GM12878 (cell line): ENCODE results near the gene UAP1L1. TPM values are rescaled to one million over a fixed set of nuclear protein-coding genes. Genes with fewer than 3 reads are reported as not detected.

Experiments
- ATAC-seq: fragments of 200-7000 bp; cut with Tn5 transposase; 3 replicates; pipeline ENCODE4 v1.9.1; 2020; ENCODE audit warnings: mild to moderate bottlenecking, moderate library complexity
- BruUV-seq: library from RNA; stranded (reverse); fragments of 400-500 nt; replicated peaks from 2 replicates; lab custom pipeline; 2021; lab: Mats Ljungman, UMichigan
- CTCF ChIA-PET: fragments of 300-600 bp; sonication (Branson Sonifier 250); formaldehyde crosslinking; extraction: SDS; loops from one replicate; lab custom pipeline; 2021; ENCODE audit warnings: inconsistent platforms; lab: Yijun Ruan, JAX
- POLR2A ChIA-PET: fragments of 350-600 bp; formaldehyde crosslinking; extraction: SDS; loops from one replicate; lab custom pipeline; 2021; ENCODE audit warnings: inconsistent platforms; lab: Charles Lee
- RAD21 ChIA-PET: fragments of 300-600 bp; sonication (Branson Sonifier 250); formaldehyde crosslinking; loops from one replicate; lab custom pipeline; 2023; ENCODE audit warnings: antibody characterized with exemption; ENCODE audit not compliant: unreplicated experiment; lab: Charles Lee
- SMC1A ChIA-PET: fragments of 300-600 bp; sonication (Branson Sonifier 250); formaldehyde crosslinking; loops from one replicate; lab custom pipeline; 2023; ENCODE audit not compliant: unreplicated experiment, uncharacterized antibody; lab: Charles Lee
- DNase-seq: peaks from one replicate; pipeline ENCODE4 v3.0.0-alpha.2; 2011; ENCODE audit warnings: low read depth, low spot score
- FAIRE-seq: peaks from 3 replicates; lab custom pipeline; 2011; peaks lifted over from hg19 to GRCh38; lab: Jason Lieb, UNC
- H2AFZ ChIP-seq: 2 replicates; pipeline ENCODE4 v1.6.0; 2011; ENCODE audit warnings: low read depth, low read length, control low read depth; ENCODE audit not compliant: control insufficient read depth
- H3K27ac ChIP-seq: 2 replicates; pipeline ENCODE4 v1.5.1; 2011; ENCODE audit warnings: control low read depth; ENCODE audit not compliant: control insufficient read depth, insufficient read depth
- H3K27me3 ChIP-seq, 2 experiments: replicated peaks in 1 of 2; 2 replicates each; pipeline versions ENCODE4 v1.6.0 to v1.6.1; 2011; ENCODE audit warnings: low read length in 1 of 2; ENCODE audit not compliant: control insufficient read depth in 2 of 2, insufficient read depth in 2 of 2
- H3K36me3 ChIP-seq, 2 experiments: 2 replicates each; pipeline ENCODE4 v1.5.1; 2011; ENCODE audit warnings: low read length in 1 of 2; ENCODE audit not compliant: control insufficient read depth in 2 of 2, insufficient read depth in 2 of 2
- H3K4me1 ChIP-seq: 2 replicates; pipeline ENCODE4 v1.6.1; 2011; ENCODE audit warnings: mild to moderate bottlenecking, low read length, moderate library complexity, mixed read lengths; ENCODE audit not compliant: control insufficient read depth, insufficient read depth
- H3K4me2 ChIP-seq: 2 replicates; pipeline ENCODE4 v1.6.0; 2011; ENCODE audit warnings: control low read depth; ENCODE audit not compliant: control insufficient read depth, insufficient read depth
- H3K4me3 ChIP-seq: fragments of 200-600 bp; sonication (generic); 2 replicates; pipeline ENCODE4 v1.5.1; 2016
- H3K79me2 ChIP-seq: 2 replicates; pipeline ENCODE4 v1.6.0; 2011; ENCODE audit warnings: low read length; ENCODE audit not compliant: control insufficient read depth, insufficient read depth
- H3K9ac ChIP-seq: 2 replicates; pipeline ENCODE4 v1.8.0; 2011; ENCODE audit warnings: low read length, control low read depth, mixed read lengths; ENCODE audit not compliant: control insufficient read depth, insufficient read depth
- H3K9me3 ChIP-seq: replicated peaks from 3 replicates; pipeline ENCODE4 v1.5.1; 2011; ENCODE audit warnings: mild to moderate bottlenecking, low read length; ENCODE audit not compliant: control insufficient read depth, insufficient read depth
- H4K20me1 ChIP-seq: 2 replicates; pipeline ENCODE4 v1.6.0; 2011; ENCODE audit not compliant: control insufficient read depth, insufficient read depth
- GATAD2B ChIP-seq: fragments of 450-650 bp; conservative IDR thresholded peaks from 2 replicates; pipeline ENCODE4 v1.6.1; 2017; ENCODE audit warnings: low read depth, mild to moderate bottlenecking, moderate library complexity
- LARP7 ChIP-seq: fragments of 450-650 bp; IDR thresholded peaks from 2 replicates; pipeline ENCODE4 v1.6.1; 2017; ENCODE audit warnings: mild to moderate bottlenecking
- MTA3 ChIP-seq: IDR thresholded peaks from 2 replicates; pipeline ENCODE4 v1.6.1; 2012; ENCODE audit warnings: low read length, inconsistent platforms, borderline replicate concordance
- MYC ChIP-seq: IDR thresholded peaks from 2 replicates; pipeline ENCODE4 v1.6.1; 2011; ENCODE audit warnings: mild to moderate bottlenecking, low read length, moderate library complexity, inconsistent platforms; ENCODE audit not compliant: insufficient read depth, insufficient replicate concordance, insufficient read length, severe bottlenecking
- NR2F1 ChIP-seq: fragments of 450-650 bp; conservative IDR thresholded peaks from 2 replicates; pipeline ENCODE4 v1.6.1; 2017; ENCODE audit warnings: mild to moderate bottlenecking
- TAF1 ChIP-seq: IDR thresholded peaks from 2 replicates; pipeline ENCODE4 v1.6.1; 2011; ENCODE audit warnings: mild to moderate bottlenecking, low read depth, low read length, borderline replicate concordance
- ZBTB4 ChIP-seq: fragments of 450-650 bp; formaldehyde crosslinking; IDR thresholded peaks from 2 replicates; pipeline ENCODE4 v1.4.0; 2022; ENCODE audit warnings: mild to moderate bottlenecking, moderate library complexity
- ZSCAN29 ChIP-seq: fragments of 450-650 bp; IDR thresholded peaks from 2 replicates; pipeline ENCODE4 v1.6.1; 2017; ENCODE audit warnings: mild to moderate bottlenecking, moderate library complexity
- WGBS: methylation state at CpG from one replicate; pipeline ENCODE4 v1.1.6; 2016; ENCODE audit warnings: low lambda C conversion rate; ENCODE audit not compliant: insufficient replicate concordance, insufficient coverage; ENCODE audit errors: missing lambda C conversion rate; 5-methylcytosine and 5-hydroxymethylcytosine counted together
- in situ Hi-C: fragments of 300-500 bp; cut with MboI; formaldehyde crosslinking; loops from 9 replicates; pipeline ENCODE4 v1.14.3; 2018; ENCODE audit warnings: mixed read lengths
- intact Hi-C: fragments of 100-400 bp; cut with micrococcal nuclease; formaldehyde crosslinking; loops from one replicate; pipeline ENCODE4 v1.14.2; 2022; ENCODE audit not compliant: unreplicated experiment
- polyA plus RNA-seq, 11 experiments: library from polyadenylated mRNA; depleted of rRNA in 4 of 11; unstranded in 6 of 11; stranded (reverse) in 5 of 11; fragments of >200 nt; fragmentation: Nextera tagmentation in 4 of 11; fragmentation: Illumina TruSeq in 1 of 11; extraction: Ambion mirVana in 4 of 11; extraction: Trizol in 1 of 11; gene quantifications; 1 replicate in 1 of 11; 2 replicates in 10 of 11; pipeline versions ENCODE4 v1.2.1 to v1.2.3, GENCODE V29; 2011 to 2016; ENCODE audit warnings: inconsistent platforms in 2 of 11, missing spikeins in 2 of 11, low read depth in 1 of 11
- total RNA-seq, 4 experiments: library from RNA; depleted of rRNA in 3 of 4; stranded (reverse); fragments of >200 nt in 3 of 4; fragmentation: Illumina TruSeq in 1 of 4; extraction: Trizol in 1 of 4; gene quantifications; 2 replicates each; pipeline versions ENCODE4 v1.2.1 to v1.2.3, GENCODE V29; 2013 to 2021

UAP1L1 gene
- total and polyA plus RNA-seq, 10 of the 15 experiments (the other 5 are each of a cell fraction or from before 2014, with no cell fraction given): 0.29 to 15.7 (median 5.8) TPM

- RAD21 ChIA-PET: interaction anchor here (0.8 to 2.7 kb wide), 10 partner anchors 9 to 187 kb away, joined by 3 to 32 read pairs (median 8); partner anchors contain the start of genes SAPCD2 and UAP1L1
- SMC1A ChIA-PET: interaction anchor here (0.8 to 2.8 kb wide), 7 partner anchors 9 to 155 kb away, joined by 3 to 30 read pairs (median 6); partner anchors contain the start of genes DPP7, SAPCD2, TUBB4B and UAP1L1
These were observed 8.7 kb downstream of the UAP1L1 start for GRCh38 chr9:137085920-137086530.

More at GRCh38 chr9:137085920-137086530, 8.7 kb downstream of the UAP1L1 start:
- ATAC-seq (peak; percentile 3), DNase-seq (no peak), FAIRE-seq (no peak)
- Histone ChIP-seq H3K9me3 (no peaks in the 10 kb centered on the region), H3K79me2 (peaks cover 10% of the 10 kb centered on the region), H3K27ac (peak overlapping the region; percentile 90), H3K27me3 (no peaks in the 10 kb centered on the region), H3K36me3 (peaks cover 0 to under 1% of the 10 kb centered on the region in 2 experiments; a peak in 3 of 4 replicates), H3K4me1 (peaks cover 29% of the 10 kb centered on the region), H2AFZ (peak overlapping the region; percentile 69), H3K9ac (peak overlapping the region; percentile 86), H3K4me2 (peak overlapping the region; percentile 95), H4K20me1 (no peaks in the 10 kb centered on the region), H3K4me3 (peak overlapping the region; percentile 83)
- no peak for TF ChIP-seq ZSCAN29
- TF ChIP-seq TAF1: no peak
- TF ChIP-seq LARP7: peak; percentile 93
- peak; percentile 12; the same call in 1 of the 2 replicates for TF ChIP-seq NR2F1
- 0 out of 2 replicates have a peak, but pooled peaks have one; percentile 27 for TF ChIP-seq ZBTB4 (CRISPR knock-in tag)
- TF ChIP-seq MTA3: no peak
- TF ChIP-seq GATAD2B: peak; percentile 88
- peak; percentile 16 for TF ChIP-seq MYC
- intact Hi-C loops (no loop called here), in situ Hi-C loops (no loop called here)
- ChIA-PET POLR2A (interaction anchor here (0.5 to 2.7 kb wide), 21 partner anchors 9 to 337 kb away, joined by 3 to 38 read pairs (median 5); partner anchors contain the start of genes ANAPC2, DPP7, NDOR1 and NOXA1), CTCF (interaction anchor here (0.7 to 5.0 kb wide), 13 partner anchors 10 to 319 kb away, joined by 3 to 80 read pairs (median 6); partner anchors contain the start of gene SAPCD2)
- WGBS: under 1% methylated on average over 50 of the region's 58 CpGs
- BruUV-seq: TSS peak; percentile 93
